HUDEP-2 (cell line): ENCODE data around the gene KCNMA1.

Experiments
- DNase-seq, 76 experiments: peaks; one replicate each; lab custom pipeline; 2025; ENCODE audit not compliant: unreplicated experiment in 76 of 76; lab: John Stamatoyannopoulos, UW

The KCNMA1 gene

GRCh38 chr10:77049896-77050295 is 587.7 kb downstream of the KCNMA1 start:
- DNase-seq: no peak

GRCh38 chr10:77049146-77049545 is 588.5 kb downstream of the KCNMA1 start:
- DNase-seq: no peak

- no peak for DNase-seq
These were observed 592.5 kb downstream of the KCNMA1 start for GRCh38 chr10:77045085-77045484.

- DNase-seq: no peak
These were observed 594.2 kb downstream of the KCNMA1 start for GRCh38 chr10:77043420-77043763.

- no peak for DNase-seq
These were observed 594.7 kb downstream of the KCNMA1 start for GRCh38 chr10:77042706-77043419.

- DNase-seq: peak in 13 of 76 experiments; percentile 1 to 48 (median 14)
These were observed 595.9 kb downstream of the KCNMA1 start for GRCh38 chr10:77041636-77042258.

GRCh38 chr10:77038407-77038806 is 599.2 kb downstream of the KCNMA1 start:
- DNase-seq: no peak

GRCh38 chr10:77037735-77038403 is 599.7 kb downstream of the KCNMA1 start:
- DNase-seq: no peak

GRCh38 chr10:77036993-77037734 is 600.4 kb downstream of the KCNMA1 start:
- peak in 7 of 76 experiments; percentile 0 to 8 (median 2) for DNase-seq

GRCh38 chr10:77036276-77036675 is 601.3 kb downstream of the KCNMA1 start:
- no peak for DNase-seq

GRCh38 chr10:77034795-77035194 is 602.8 kb downstream of the KCNMA1 start:
- DNase-seq: no peak

- no peak for DNase-seq
These were observed 603.4 kb downstream of the KCNMA1 start for GRCh38 chr10:77034240-77034639.

- DNase-seq: no peak
These were observed 605.4 kb downstream of the KCNMA1 start for GRCh38 chr10:77032188-77032570.

- DNase-seq: no peak
These were observed 605.9 kb downstream of the KCNMA1 start for GRCh38 chr10:77031531-77032187.

- DNase-seq: no peak
These were observed 606.6 kb downstream of the KCNMA1 start for GRCh38 chr10:77030974-77031373.

- DNase-seq: no peak
These were observed 607.6 kb downstream of the KCNMA1 start for GRCh38 chr10:77029777-77030717.

- no peak for DNase-seq
These were observed 609.6 kb downstream of the KCNMA1 start for GRCh38 chr10:77028042-77028441.

GRCh38 chr10:77027576-77027975 is 610.0 kb downstream of the KCNMA1 start:
- no peak for DNase-seq

- DNase-seq: no peak
These were observed 610.5 kb downstream of the KCNMA1 start for GRCh38 chr10:77027141-77027540.

GRCh38 chr10:77026148-77026547 is 611.5 kb downstream of the KCNMA1 start:
- no peak for DNase-seq
